GM23248 (cell line): Measurements from ENCODE around the gene COA7. TPM values are rescaled to one million over a fixed set of nuclear protein-coding genes. Genes with fewer than 3 reads are reported as not detected.

Experiments used
- DNase-seq: peaks from one replicate; pipeline ENCODE4 v3.0.0-alpha.2; 2015
- H2AFZ ChIP-seq: fragments of 200-600 bp; sonication (generic); 2 replicates; pipeline ENCODE4 v1.6.1; 2016; ENCODE audit warnings: antibody characterized with exemption
- H3F3A ChIP-seq: fragments of 200-600 bp; sonication (generic); 2 replicates; pipeline ENCODE4 v1.6.1; 2016; ENCODE audit warnings: mild to moderate bottlenecking, antibody characterized with exemption, mixed run types; ENCODE audit not compliant: insufficient read depth
- H3K27ac ChIP-seq: fragments of 200-600 bp; sonication (generic); 2 replicates; pipeline ENCODE4 v1.5.1; 2016; ENCODE audit warnings: mild to moderate bottlenecking
- H3K27me3 ChIP-seq: fragments of 200-600 bp; sonication (generic); replicated peaks from 2 replicates; pipeline ENCODE4 v1.6.1; 2016; ENCODE audit warnings: mild to moderate bottlenecking; ENCODE audit not compliant: insufficient read depth
- H3K36me3 ChIP-seq: fragments of 200-600 bp; sonication (generic); 2 replicates; pipeline ENCODE4 v1.6.1; 2016; ENCODE audit warnings: low read depth, mild to moderate bottlenecking
- H3K4me1 ChIP-seq: fragments of 200-600 bp; sonication (generic); 2 replicates; pipeline ENCODE4 v1.6.1; 2016; ENCODE audit warnings: mild to moderate bottlenecking; ENCODE audit not compliant: insufficient read depth
- H3K4me2 ChIP-seq: fragments of 200-600 bp; sonication (generic); one replicate; pipeline ENCODE4 v1.6.1; 2016; ENCODE audit warnings: mild to moderate bottlenecking; ENCODE audit not compliant: unreplicated experiment
- H3K4me3 ChIP-seq: fragments of 200-600 bp; sonication (generic); 2 replicates; pipeline ENCODE4 v1.5.1; 2016; ENCODE audit warnings: mild to moderate bottlenecking
- H3K79me2 ChIP-seq: fragments of 200-600 bp; sonication (generic); 2 replicates; pipeline ENCODE4 v1.6.1; 2016; ENCODE audit warnings: mild to moderate bottlenecking; ENCODE audit not compliant: insufficient read depth
- H3K9ac ChIP-seq: fragments of 200-600 bp; sonication (generic); 2 replicates; pipeline ENCODE4 v1.6.1; 2016; ENCODE audit warnings: mild to moderate bottlenecking
- H3K9me2 ChIP-seq: fragments of 200-600 bp; sonication (generic); 2 replicates; pipeline ENCODE4 v1.6.1; 2016; ENCODE audit warnings: mixed run types, mild to moderate bottlenecking, moderate library complexity; ENCODE audit not compliant: insufficient read depth
- H3K9me3 ChIP-seq: fragments of 200-600 bp; sonication (generic); one replicate; pipeline ENCODE4 v1.6.1; 2017; ENCODE audit warnings: low read depth
- H4K20me1 ChIP-seq: fragments of 200-600 bp; sonication (generic); 2 replicates; pipeline ENCODE4 v1.6.0; 2016; ENCODE audit not compliant: insufficient read depth
- EZH2 ChIP-seq: fragments of 200-600 bp; sonication (generic); IDR thresholded peaks from 2 replicates; pipeline ENCODE4 v1.6.1; 2018; ENCODE audit warnings: antibody characterized with exemption, mild to moderate bottlenecking; ENCODE audit not compliant: insufficient read depth, poor library complexity, severe bottlenecking
- EZH2phosphoT487 ChIP-seq: fragments of 200-600 bp; sonication (generic); IDR thresholded peaks from 2 replicates; pipeline ENCODE4 v1.6.1; 2018; ENCODE audit warnings: antibody characterized with exemption, moderate library complexity, mild to moderate bottlenecking, low read depth; ENCODE audit not compliant: insufficient read depth
- WGBS, 2 experiments: methylation state at CpG; one replicate each; pipeline ENCODE4 v1.1.6; 2015 to 2017; ENCODE audit warnings: low lambda C conversion rate in 2 of 2, low coverage in 1 of 2; ENCODE audit errors: missing lambda C conversion rate in 2 of 2; 5-methylcytosine and 5-hydroxymethylcytosine counted together
- in situ Hi-C: fragments of 300-500 bp; cut with MboI; formaldehyde crosslinking; loops from 2 replicates; pipeline ENCODE4 v1.15.0; 2020
- polyA plus RNA-seq: library from polyadenylated mRNA; unstranded; fragments of >200 nt; fragmentation: Nextera tagmentation; extraction: Ambion mirVana; gene quantifications from 2 replicates; pipeline ENCODE4 v1.2.1, GENCODE V29; 2016
- total RNA-seq: library from RNA; depleted of rRNA; stranded (reverse); fragments of >200 nt; shearing (Covaris generic); gene quantifications from 2 replicates; pipeline ENCODE4 v1.2.3, GENCODE V29; 2014

COA7 gene
- total and polyA plus RNA-seq, 2 experiments from 2014 or later = 6.9 to 12.9 TPM

DNA sequence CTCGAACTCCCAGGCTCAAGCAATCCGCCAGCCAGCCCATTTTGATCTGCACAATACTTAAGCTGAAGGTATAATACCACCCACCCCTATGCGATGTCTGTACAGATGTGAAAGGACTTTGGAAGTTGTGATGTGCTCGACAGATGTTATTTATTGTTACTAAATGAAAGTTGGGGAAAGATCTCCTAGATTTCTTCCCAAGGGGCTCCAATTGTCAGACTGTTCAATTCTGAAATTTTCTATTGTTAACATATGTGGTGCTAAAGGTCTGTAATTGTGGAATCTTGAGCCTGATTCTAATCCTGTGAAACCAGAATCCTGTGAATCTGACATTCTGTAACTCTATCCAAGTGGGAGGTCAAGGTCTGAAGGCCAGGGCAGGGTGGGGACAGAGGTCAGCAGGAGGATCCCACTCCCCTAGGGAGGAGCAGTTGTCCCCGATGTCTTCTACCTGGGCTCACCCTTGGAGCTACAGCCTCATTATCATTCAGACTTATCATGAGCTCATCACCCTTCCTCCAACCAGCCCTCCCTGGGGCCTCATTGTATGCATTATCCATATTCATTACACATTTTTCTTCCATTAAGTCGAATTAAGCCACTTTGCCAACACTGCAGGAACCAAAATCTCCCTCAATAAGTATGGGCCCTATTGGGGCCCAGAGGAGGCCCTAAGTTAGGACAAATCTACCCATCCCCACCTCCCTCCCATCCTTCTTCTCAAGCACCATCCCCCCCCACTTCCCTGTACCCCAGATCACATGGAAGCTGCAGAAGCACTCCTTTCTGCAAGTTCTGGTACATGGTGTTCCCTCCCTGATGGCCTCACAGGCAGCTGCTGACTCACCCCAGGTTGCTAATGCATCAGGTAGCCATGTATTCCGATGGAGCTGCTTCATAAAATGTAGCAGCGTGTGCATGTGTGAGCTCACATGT, 32.9 kb downstream of the COA7 start:
- H3K9me3 ChIP-seq = no peaks in the 10 kb centered on the region
- H3K9me2 ChIP-seq = no peaks in the 10 kb centered on the region
- no peaks in the 10 kb centered on the region for H3K27me3 ChIP-seq
- H3K36me3 ChIP-seq = no peaks in the 10 kb centered on the region
- no peaks in the 10 kb centered on the region for H3K79me2 ChIP-seq
- no peak for DNase-seq
- 63 to 65% methylated on average over 8 of the region's 8 CpGs for WGBS, 2 experiments
- no peaks in the 10 kb centered on the region for H4K20me1 ChIP-seq
- H2AFZ ChIP-seq = no peak overlapping the region
- TF ChIP-seq EZH2phosphoT487 = no peak
- no peak for TF ChIP-seq EZH2
- no peak overlapping the region for H3K4me2 ChIP-seq
- peaks cover 23% of the 10 kb centered on the region for H3K4me1 ChIP-seq
- in situ Hi-C loops = no loop called here
- 0 out of 2 replicates have a peak, but pooled peaks cover 12% of the 10 kb centered on the region for H3F3A ChIP-seq
- H3K4me3 ChIP-seq = no peak overlapping the region
- no peak overlapping the region for H3K27ac ChIP-seq
- H3K9ac ChIP-seq = no peak overlapping the region

DNA sequence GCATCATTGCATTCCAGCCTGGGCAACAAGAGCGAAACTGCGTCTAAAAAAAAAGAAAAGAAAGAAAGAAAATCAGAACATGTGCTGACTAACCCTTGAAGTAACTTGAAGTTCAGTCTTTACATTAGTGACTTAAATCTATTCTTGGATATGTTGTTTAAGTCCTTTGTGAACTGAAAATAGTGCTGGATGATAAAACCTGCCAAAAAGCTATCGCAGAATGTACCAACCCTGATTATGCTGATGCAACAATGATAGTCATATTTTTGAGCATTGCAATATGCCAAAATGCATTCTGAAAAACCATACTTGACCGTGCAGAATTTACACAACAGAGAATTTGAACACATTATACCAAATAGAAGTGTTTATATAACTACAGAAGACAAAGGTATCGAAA, 34.4 kb downstream of the COA7 start:
- no peak for DNase-seq
- Histone ChIP-seq H3K27ac (no peak overlapping the region), H3F3A (no peaks in the 10 kb centered on the region), H3K4me1 (peaks cover 8% of the 10 kb centered on the region), H3K27me3 (no peaks in the 10 kb centered on the region), H4K20me1 (no peaks in the 10 kb centered on the region), H3K9ac (no peak overlapping the region), H2AFZ (no peak overlapping the region), H3K9me3 (no peaks in the 10 kb centered on the region), H3K79me2 (no peaks in the 10 kb centered on the region), H3K36me3 (no peaks in the 10 kb centered on the region), H3K4me2 (no peak overlapping the region), H3K9me2 (no peaks in the 10 kb centered on the region), H3K4me3 (no peak overlapping the region)
- TF ChIP-seq EZH2 (no peak), EZH2phosphoT487 (no peak)
- in situ Hi-C loops = no loop called here
- WGBS, 2 experiments = 83 to 93% methylated on average over 5 of the region's 5 CpGs

DNA sequence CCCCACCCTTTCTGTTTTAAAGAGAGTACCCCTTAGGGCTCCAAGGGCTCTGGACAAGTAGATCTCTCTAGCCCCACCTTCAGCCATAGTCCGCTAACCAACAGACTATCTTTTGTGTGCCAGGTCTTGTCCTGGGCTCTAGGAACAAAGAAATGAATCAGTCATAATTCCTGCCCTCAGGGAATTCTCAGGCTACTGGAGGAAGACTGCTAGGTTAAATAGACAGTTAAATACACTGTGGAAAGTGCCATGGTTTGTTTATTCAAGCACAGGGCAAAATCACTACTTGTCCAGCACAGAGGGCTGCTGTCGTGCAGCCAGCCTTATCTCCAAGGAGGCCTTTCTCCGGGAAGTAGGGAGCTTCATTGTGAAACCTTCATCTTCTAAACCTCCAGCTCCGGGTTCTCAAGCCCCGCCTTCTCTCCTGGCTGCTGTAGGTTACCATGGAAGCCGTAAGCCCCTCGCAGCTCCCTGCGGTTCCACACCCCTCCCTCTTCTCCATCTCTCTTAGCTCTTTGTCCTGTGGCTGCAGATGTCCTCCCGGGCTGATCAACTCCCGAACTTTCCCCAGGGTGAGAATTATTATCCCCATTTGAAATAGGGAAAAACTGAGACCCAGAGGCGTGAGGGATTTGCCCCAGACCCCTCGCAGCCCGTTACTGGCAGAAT, 35.4 kb downstream of the COA7 start:
- DNase-seq = peak; percentile 50
- H3K9ac ChIP-seq = no peak overlapping the region
- H3K4me2 ChIP-seq = no peak overlapping the region
- no peaks in the 10 kb centered on the region for H3F3A ChIP-seq
- H3K4me1 ChIP-seq = no peaks in the 10 kb centered on the region
- 33 to 35% methylated on average over 13 of the region's 13 CpGs for WGBS, 2 experiments
- H3K36me3 ChIP-seq = no peaks in the 10 kb centered on the region
- no peaks in the 10 kb centered on the region for H3K27me3 ChIP-seq
- in situ Hi-C loops = no loop called here
- no peak overlapping the region for H3K27ac ChIP-seq
- H3K79me2 ChIP-seq = no peaks in the 10 kb centered on the region
- H3K4me3 ChIP-seq = no peak overlapping the region
- H2AFZ ChIP-seq = 0 out of 2 replicates have a peak overlapping the region, but pooled peaks have one; percentile 11
- no peaks in the 10 kb centered on the region for H3K9me3 ChIP-seq
- no peak for TF ChIP-seq EZH2phosphoT487
- no peak for TF ChIP-seq EZH2
- H4K20me1 ChIP-seq = no peaks in the 10 kb centered on the region
- no peaks in the 10 kb centered on the region for H3K9me2 ChIP-seq

DNA sequence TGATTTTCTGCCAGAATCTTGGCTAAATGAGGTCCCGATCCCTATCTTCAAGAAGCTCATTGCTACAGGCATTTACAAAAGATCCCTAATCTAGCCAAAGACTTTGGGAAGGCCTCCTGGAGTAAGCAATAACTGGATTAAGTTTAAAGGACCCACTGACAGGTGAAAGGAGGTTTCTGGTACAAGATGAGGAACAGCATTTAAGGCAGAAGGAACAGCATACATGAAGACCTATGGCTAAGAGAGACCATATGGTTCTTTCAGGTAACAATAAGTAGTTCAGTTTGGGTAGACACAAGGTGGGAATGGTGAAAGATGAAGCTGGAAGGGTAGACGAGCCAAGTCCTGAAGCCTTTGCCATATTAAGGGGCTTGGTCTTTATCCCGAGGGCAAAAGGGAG, 37.3 kb downstream of the COA7 start:
- H3F3A ChIP-seq = no peaks in the 10 kb centered on the region
- no peak for TF ChIP-seq EZH2phosphoT487
- no peak for TF ChIP-seq EZH2
- H3K4me3 ChIP-seq = no peak overlapping the region
- WGBS, 2 experiments = 72 to 75% methylated on average over 3 of the region's 3 CpGs
- no peaks in the 10 kb centered on the region for H3K36me3 ChIP-seq
- H3K27me3 ChIP-seq = no peaks in the 10 kb centered on the region
- DNase-seq = no peak
- H3K9me2 ChIP-seq = no peaks in the 10 kb centered on the region
- H3K9me3 ChIP-seq = no peaks in the 10 kb centered on the region
- no peak overlapping the region for H3K9ac ChIP-seq
- in situ Hi-C loops = no loop called here
- H3K4me2 ChIP-seq = no peak overlapping the region
- H3K27ac ChIP-seq = no peak overlapping the region
- no peaks in the 10 kb centered on the region for H4K20me1 ChIP-seq
- no peaks in the 10 kb centered on the region for H3K79me2 ChIP-seq
- no peaks in the 10 kb centered on the region for H3K4me1 ChIP-seq
- no peak overlapping the region for H2AFZ ChIP-seq
